ENCODE results near the gene B3GNT5. TPM values are rescaled to one million over a fixed set of nuclear protein-coding genes. Genes with fewer than 3 reads are reported as not detected.

The B3GNT5 gene
- total and polyA plus RNA-seq, 2 of the 8 experiments (the other 6 are each of a cell fraction or from before 2014, with no cell fraction given), result 2.4 to 9.7 TPM

Small RNA genes within 50 kb of the gene (small RNA-seq; reads per million reads assigned to genes)
- gene RNA5SP151 (ENCODE audit: insufficient read depth), result not detected

Other genes with a start within 250 kb of the B3GNT5 start
- 21.5 and 24.6 TPM in 2 replicates for gene MCCC1, start 153.8 kb upstream of the B3GNT5 start, total RNA-seq (2021; fragmentation: NEBNext Ultra II Directional; extraction: Animal tissue kit (Norgen Biotek cat#: 25700))
- gene MCCC1, start 153.8 kb upstream of the B3GNT5 start, polyA plus RNA-seq (2011; rRNA removed), result 10.8 and 11.3 TPM in 2 replicates
- gene LAMP3, start 90.5 kb upstream of the B3GNT5 start, total RNA-seq (2021; fragmentation: NEBNext Ultra II Directional; extraction: Animal tissue kit (Norgen Biotek cat#: 25700)), result 0.20 TPM in 1 of 2 replicates, not detected in the other
- gene LAMP3, start 90.5 kb upstream of the B3GNT5 start, polyA plus RNA-seq (2011; rRNA removed), result 0.17 and 0.20 TPM in 2 replicates
- 12.2 and 13.7 TPM in 2 replicates for gene MCF2L2, start 175.4 kb downstream of the B3GNT5 start, total RNA-seq (2021; fragmentation: NEBNext Ultra II Directional; extraction: Animal tissue kit (Norgen Biotek cat#: 25700))
- gene MCF2L2, start 175.4 kb downstream of the B3GNT5 start, polyA plus RNA-seq (2011; rRNA removed), result 4.1 and 4.2 TPM in 2 replicates

Measured in H1 (cell line).